HG03025 (cell line): ENCODE results near the gene TSSC4.

Experiments
- ATAC-seq: cut with Tn5 transposase; IDR thresholded peaks from one replicate; pipeline ENCODE4 v1.9.1; 2021; ENCODE audit warnings: mild to moderate bottlenecking, moderate library complexity; ENCODE audit not compliant: unreplicated experiment, low FRiP score

Gene TSSC4

DNA sequence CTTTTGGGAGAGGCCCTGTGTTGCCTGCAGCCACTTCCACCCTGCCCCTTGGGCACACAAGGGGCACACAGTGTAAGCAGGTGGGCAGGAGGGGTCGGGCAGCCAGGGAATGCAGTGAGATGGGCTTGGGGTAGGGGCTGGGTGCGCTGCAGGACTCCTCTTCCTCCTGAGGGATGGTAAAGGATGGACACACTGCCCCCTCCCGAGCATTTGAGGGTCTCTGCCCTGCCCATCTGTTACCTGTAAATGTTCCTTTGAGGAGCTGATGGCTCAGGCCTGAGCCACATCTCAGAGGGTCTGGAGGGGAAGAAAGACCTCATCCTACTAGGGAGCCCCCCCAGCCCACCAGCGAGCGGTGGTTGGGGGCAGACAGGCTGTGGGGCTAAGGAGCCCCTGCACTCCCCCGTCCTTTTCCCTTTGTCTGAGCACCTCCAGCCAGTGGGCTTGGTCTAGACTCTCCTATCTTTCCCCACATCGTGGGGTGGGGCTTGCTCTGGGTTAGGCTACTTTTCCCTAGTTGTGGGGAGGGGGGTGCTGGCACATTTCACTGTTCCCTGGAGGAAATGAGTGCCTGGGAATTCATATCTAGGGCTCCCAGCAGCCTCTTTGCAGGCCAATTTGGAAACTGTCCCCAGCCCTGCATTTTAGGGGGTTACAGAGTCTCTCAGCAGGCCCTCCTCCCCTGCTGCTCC lies 1.7 kb upstream of the TSSC4 start:
- ATAC-seq: no peak

DNA sequence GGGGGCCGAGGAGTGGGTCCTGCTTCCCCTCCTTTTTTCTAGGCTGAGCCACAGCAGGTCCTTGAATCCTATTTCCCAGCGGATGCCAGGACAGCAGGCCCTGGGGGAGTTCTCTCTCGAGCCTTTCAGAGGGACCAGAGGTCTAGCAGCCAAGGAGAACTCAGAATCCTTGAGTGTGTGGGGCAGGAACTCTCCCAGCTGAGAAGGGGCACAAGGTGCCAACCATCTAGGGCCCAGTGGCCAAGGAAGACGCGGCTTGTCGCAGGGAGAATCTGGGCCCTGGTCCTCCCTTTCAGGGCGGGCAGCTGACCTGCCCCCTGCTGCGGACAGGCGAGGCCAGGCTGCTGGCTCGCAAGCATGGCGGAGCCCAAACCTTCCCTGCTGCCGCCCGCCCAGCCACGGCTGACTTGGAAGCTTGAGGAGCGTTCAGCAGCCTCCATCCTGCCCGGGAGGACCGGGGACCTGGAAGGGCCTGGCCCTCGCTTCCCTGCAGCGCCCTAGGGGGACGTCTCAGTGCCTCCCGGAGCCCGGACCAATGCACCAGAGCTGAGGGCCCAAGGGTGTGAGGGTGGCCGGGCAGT lies 972 bp upstream of the TSSC4 start:
- ATAC-seq: peak; percentile 4

DNA sequence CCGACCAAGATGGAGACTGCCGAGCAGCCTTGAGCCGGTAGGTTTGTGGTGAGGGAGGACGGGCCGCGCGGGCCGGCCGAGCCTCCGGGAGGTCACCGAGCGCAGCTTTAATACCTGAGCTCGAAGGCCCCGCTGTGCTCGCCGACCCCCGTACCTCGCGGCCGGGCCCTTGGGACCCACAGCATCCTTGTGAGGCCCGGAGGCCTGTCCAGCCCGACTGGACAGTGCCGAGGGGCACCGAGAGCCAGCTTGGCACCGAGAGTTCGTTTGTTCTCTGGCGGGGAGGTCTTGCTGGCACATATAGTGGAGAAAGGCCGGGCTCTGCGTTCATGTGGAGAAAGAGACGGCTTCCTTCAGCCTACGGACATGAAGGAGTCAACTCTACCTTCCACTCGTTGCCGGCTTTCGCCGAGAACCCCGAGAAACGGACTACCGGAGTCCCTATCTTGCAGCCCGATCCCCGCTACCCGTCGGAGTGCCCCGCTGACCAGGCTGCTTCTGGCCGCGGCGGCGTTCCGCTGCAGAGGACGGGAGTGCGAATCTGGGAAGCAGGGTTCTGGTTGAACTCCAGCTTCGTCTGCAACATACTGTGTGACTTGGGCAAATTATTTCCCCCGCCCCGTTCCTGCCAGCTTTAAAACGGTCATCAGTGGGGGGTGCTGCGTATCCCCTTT lies 349 bp downstream of the TSSC4 start:
- no peak for ATAC-seq

DNA sequence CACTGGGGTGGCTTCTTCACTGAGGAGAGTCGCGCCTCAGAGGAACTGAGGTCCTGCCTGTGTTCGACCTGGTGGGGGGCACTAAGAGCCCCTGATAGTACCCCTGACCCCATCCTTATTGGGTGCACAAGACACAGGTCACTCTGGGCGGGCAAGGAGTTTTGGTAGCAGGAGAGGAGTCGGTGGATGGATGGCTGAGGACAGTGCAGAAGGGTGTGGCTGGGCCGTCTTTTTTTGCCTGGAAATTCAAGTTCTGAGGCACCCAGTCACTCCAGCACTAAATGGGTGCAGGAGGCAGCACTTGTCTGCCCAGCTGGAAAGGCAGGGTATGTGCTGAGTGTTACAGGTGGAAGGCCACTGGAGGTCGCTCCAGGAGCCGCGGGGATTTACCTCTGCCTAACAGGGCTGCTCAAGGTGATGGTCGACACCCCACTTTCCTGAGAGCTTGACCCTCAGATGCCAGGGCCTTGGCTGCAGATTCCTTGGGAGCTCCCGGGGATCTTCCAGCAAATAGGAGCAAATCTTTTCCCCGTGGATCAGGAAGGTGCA lies 960 bp downstream of the TSSC4 start:
- no peak for ATAC-seq

DNA sequence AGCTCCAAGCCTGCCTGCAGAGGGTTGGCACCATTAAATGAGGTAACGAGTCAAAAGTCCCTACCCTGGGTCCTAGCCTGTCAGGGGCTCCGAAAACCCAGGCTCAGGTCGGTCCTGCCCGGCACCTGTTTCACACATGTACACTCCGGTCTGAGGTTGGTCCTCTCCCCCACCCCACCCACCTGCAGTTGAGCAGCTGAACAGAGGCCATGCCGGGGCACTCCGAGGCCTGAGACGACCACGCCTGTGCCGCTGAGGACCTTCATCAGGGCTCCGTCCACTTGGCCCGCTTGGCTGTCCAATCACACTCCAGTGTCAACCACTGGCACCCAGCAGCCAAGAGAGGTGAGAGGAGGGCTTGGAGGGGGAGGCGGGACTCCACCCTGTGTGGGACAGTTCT lies 1.6 kb downstream of the TSSC4 start:
- ATAC-seq: no peak

DNA sequence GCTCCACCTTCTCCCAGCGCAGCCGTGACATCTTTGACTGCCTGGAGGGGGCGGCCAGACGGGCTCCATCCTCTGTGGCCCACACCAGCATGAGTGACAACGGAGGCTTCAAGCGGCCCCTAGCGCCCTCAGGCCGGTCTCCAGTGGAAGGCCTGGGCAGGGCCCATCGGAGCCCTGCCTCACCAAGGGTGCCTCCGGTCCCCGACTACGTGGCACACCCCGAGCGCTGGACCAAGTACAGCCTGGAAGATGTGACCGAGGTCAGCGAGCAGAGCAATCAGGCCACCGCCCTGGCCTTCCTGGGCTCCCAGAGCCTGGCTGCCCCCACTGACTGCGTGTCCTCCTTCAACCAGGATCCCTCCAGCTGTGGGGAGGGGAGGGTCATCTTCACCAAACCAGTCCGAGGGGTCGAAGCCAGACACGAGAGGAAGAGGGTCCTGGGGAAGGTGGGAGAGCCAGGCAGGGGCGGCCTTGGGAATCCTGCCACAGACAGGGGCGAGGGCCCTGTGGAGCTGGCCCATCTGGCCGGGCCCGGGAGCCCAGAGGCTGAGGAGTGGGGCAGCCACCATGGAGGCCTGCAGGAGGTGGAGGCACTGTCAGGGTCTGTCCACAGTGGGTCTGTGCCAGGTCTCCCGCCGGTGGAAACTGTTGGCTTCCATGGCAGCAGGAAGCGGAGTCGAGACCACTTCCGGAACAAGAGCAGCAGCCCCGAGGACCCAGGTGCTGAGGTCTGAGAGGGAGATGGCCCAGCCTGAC lies 2.5 kb downstream of the TSSC4 start:
- no peak for ATAC-seq

DNA sequence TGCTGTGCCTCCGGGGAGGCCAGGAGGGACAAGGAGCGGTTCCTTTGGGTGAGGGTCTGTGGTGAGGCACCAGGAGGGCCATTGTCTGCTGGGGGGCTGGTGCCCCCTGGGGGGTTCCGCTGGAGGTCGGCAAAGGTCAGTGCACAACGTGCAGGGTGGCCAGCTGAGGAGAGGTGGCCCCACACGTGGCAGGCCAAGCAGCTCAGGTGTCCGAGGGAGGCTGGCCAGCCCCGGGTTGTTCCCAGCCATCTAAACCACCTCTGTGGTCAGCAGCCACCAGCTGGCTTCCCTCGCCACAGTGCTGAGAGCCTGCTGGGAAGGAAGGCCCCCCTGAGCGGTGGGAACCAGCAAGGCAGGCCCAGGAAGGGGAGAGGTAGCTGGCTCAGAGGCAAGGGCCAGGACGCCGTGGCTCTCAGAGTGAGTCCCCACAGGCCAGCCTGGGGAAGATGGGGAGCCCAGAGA lies 4.2 kb downstream of the TSSC4 start:
- ATAC-seq: no peak

DNA sequence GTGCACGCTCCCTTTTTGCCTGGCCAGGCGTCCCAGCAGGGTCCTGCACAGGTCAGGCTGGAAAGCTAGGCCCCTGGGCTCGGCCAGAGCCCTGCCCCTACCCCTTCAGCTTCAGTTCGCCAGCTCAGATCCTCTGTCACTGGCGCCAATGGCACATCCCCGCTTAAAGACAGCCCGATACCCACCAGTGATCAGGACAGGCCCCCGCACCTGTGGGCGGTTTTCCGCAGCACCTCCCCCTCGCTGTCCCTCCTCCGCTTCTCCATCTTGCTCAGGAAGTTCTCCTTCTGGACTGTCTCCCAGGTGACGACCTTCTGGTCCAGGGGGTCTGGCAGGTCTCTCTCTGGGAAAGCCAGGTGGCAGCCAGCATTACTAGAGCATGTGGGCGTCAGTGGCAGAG lies 5.9 kb downstream of the TSSC4 start:
- ATAC-seq: no peak

DNA sequence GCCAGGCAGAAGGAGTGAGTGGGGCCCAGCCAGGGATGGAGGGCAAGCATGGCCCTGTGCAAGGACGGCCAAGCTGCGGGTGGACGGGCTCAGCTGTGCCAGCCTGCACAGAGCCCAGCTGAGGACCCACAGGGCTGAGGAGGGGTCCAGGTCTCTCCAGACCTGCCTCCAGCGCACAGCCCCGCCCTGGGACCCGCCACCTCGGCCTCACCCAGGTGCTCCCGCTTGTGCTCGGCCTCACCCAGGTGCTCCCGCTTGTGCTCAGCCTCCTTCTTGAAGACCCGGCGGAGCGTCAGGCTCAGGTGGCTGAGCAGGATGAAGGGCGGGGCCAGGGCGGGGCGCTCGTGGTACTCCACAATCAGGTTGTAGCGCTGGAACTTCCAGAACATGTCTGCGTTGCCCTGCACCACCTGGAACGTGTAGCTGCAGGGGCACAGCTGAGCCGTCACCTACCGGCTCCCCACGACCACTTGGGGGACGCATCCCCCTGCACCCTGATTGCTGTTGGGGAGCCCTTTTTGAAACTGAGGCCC lies 6.4 kb downstream of the TSSC4 start:
- no peak for ATAC-seq

DNA sequence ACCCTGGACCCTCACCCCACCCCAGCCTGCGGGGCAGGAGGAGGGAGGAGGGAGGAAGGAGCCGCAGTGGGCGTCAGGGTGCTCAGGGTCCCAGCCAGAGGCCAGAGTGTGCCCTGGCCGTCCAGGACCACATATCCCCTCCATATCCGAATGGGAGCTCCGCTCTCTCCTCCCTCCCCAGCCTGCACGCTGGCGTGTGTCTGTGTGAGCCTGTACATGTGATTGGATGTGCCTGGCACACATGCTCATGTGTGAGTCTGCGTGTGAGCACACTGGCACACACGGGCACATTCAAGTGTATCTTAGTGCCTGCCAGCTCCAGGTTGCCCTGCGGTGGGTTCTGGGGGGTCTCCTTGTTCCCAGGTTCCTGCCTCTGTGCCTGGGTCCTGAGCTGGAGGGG lies 8.1 kb downstream of the TSSC4 start:
- ATAC-seq: no peak

DNA sequence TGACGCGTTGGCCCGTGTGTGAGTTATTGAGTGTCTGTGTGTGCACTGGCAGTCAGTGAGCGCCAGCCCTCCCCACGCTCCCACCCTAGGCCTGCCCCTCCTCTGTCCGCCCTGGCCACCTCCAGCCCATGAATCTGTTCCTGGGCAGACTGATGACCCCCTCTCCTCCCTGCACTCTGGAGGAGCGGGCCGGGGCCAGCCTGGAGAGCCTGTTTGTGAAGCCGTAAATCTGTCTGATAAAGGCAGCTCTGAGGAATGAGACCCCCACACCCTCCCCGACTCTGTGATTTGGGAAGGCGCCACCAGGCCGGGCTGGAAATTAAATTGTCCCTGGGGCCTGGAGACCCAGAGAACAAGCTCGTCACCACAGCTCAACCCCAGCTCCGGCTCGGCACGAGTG lies 8.6 kb downstream of the TSSC4 start:
- no peak for ATAC-seq

DNA sequence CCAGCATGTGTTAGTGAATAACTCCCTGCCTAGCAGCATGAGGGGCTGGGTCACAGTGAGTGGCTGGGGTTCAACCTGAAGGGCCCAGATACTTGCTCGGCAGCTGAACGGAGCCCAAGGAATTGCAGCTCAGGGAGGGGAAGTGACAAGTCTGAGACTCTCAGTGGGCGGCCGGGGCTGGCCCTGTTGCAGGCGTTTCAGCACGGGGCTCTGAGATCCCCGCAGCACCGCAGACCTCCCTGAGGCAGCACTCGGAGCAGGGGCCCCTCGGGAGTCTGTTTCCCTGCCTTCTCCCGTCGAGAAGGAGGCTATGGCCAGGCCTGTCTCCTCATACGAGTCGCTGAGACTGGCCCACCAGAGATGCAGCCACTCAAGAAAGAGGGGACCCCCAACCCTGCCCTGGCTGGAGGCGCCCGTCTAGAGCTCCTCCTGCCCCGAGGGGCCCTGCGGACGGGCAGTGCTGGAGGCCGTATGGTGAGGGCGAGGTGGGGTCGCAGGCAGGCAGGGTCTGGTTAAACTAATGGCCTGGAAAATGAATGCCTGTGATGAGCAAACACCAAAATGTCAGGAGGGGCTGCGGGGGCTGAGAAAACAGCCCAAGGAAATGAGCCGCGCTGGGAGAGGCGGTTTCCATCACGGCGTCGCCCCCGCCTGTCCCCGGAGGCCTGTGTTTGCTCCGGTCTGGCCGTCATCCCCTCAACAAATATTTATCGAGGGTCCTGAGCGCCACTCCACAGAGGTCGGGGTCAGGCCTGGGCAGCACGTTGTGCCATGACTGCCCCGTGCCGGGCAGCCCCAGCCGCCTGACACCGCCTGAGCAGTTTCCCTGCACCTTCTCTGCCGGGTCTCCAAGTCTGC lies 9.3 kb downstream of the TSSC4 start:
- no peak for ATAC-seq

DNA sequence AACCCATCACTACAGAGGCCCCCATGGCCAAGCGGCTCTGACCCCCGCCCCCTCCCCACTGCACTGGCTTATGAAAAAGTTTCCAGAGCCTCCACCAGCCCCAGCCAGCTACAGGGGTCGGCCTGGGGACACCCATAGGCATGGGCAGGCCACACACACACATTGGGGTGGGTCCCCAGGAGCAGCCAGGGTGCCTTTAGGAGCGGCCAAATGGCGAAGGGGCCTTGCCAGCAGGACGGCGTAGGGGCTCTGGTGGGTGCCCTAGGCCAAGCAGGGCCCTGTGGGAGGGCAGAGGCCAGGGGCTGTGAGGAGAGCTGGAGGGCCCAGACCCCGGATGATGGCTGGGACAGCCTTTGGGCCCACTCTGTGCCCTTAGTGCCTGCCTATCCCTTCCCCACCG lies 10.1 kb downstream of the TSSC4 start:
- ATAC-seq: no peak

DNA sequence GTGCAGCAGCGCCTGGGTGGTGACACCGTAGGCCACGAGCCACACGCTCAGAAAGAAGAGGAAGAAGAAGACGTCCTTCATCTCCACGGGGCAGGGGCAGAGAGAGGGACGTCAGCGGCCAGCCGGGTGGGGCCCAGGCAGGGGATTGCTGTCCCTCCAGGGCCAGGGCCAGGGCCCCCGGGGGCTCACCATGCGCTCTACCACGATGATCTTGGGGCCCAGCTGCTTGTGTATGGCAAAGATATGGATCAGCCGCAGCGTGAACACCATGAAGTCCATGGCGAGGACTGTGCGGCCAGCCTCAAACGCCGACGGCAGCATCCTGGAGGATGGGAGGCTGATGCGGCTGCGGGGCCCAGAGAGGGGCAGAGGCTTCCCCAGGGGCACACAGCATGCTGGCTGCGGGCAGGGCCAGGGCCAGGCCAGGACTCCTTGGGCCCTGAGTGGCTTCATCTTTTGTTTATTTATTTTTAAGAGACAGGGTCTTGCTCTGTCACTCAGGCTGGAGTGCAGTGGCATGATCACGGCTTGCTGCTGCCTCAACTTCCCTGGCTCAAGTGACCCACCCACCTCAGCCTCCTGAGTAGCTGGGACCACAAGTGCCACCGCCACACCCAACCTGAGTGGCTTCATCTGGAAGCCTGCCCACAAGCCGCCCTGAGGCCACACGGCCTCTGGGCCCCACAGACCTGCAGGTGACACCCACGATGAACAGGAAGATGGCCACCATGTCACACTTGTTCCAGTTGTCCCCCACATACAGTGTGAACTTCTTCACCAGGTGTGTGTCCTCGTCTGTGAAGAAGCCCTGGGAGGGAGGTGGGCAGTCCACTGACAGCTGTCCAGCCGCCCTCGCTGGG lies 11.1 kb downstream of the TSSC4 start:
- no peak for ATAC-seq

DNA sequence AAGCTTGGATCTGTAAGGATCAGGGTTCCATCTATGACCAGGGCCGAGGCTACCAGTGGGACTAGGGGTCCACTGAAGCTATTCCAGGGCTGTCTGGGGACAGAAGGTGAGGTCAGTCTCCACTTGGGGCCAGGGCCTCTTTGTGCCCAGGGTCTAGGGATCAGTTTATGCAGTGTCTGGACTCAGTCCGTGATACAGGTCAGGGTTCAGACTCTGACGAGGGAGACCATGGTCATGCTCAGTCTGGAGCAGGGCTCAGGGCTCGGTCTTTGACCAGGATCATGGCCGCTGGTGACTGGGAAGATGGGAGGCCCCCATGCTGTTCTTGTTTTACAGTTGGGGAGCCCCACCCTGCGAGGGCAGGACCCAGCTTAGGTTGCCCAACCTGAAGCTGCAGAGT lies 11.8 kb downstream of the TSSC4 start:
- no peak for ATAC-seq

DNA sequence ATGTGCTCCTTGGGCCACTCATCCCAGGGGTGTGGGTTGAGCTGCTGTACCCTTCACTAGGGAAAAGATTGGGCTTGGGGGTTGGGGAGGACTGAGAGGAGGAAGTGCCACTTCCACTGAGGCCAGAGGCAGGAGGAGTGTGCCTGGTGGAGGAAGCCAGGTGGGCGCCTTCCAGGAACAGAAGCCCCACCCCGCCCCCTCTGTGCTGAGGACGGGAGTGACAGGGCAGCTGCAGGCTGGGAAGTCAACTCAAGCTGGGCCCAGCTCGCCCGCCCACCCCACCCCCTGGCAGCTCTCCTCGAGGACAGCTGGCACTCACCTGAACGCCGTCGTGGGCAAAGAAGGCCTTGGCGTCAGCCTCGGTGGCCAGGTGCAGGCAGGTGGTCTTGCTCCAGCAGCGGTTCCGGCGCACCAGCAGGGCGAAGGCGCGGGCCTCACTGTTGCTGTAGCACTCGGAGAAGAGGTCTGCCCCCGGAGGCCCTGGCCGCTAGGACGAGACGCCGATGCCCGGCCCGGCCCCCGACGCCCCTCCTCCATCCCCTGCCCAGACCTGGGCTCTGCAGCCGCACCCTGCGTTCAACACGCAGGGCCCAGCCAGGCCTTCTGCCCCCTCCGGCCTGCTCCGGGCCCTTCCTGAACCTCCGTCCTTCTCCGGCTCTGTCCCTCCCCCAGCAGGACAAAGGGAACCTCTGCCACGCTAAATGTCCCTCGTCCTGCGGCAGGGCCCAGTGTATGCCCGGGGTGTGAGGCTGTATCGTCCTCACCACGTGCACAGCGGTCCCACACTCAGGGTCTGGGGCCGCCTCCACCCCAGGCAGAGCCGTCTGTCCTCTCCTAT lies 13.4 kb downstream of the TSSC4 start:
- no peak for ATAC-seq

DNA sequence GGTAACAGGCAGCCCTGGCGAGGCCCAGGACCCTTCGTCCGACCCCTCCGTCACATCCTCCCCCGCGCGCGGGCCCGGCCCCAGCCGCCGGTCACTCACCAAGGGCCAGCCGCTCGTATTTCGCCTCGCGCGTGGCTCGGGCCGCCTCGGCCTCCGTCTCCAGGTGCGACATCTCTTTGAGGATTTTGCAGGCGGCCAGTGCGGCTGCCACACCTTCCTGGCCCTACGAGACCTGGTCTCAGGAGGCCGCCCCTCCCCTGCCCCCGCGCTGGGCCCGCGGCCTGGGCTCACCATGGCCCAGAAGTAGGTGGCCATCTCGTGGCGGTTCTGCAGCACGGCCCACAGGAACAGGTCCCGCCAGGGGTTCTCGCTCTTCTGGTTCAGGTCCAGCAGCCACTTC lies 14.1 kb downstream of the TSSC4 start:
- no peak for ATAC-seq

DNA sequence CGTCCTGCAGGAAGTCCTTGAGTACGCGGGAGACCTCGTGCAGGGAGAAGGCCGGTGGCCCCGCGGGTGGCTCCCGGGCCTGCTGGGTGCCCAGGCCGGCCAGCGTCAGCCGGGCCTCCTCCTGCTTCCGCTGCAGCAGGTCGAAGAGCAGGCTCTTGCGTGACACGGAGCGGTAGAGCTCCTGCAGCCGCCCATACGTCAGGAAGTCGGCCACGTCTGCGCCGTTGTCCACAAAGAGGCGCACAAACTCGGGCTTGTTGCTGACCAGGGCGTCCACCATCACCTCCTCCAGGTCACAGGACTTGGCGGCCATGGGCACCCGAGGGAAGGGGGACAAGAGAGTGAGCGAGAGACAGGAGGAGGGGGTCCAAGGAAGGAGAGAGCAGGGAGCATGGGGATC lies 14.6 kb downstream of the TSSC4 start:
- ATAC-seq: no peak
